Cardiac septum (tissue), 1 donor: Measurements from ENCODE around the gene CARS2. TPM values are rescaled to one million over a fixed set of nuclear protein-coding genes. Genes with fewer than 3 reads are reported as not detected.

ENCODE experiments used
- DNase-seq: peaks from one replicate; pipeline ENCODE4 v3.0.0-alpha.2; 2020; ENCODE audit warnings: low spot score
- intact Hi-C: fragments of 100-400 bp; cut with DNase I; formaldehyde crosslinking; loops from one replicate; pipeline ENCODE4 v1.14.0; 2022
- total RNA-seq: library from RNA; stranded (reverse); fragmentation: NEBNext Ultra II Directional; extraction: Animal tissue kit (Norgen Biotek cat#: 25700); gene quantifications from one replicate; pipeline ENCODE4 v1.2.1, GENCODE V29; 2021
- donor health status: DM: no; HTN: no; CAD: no.

CARS2 gene
- total RNA-seq, 1 donor from 2014 or later: 48.3 TPM

DNA sequence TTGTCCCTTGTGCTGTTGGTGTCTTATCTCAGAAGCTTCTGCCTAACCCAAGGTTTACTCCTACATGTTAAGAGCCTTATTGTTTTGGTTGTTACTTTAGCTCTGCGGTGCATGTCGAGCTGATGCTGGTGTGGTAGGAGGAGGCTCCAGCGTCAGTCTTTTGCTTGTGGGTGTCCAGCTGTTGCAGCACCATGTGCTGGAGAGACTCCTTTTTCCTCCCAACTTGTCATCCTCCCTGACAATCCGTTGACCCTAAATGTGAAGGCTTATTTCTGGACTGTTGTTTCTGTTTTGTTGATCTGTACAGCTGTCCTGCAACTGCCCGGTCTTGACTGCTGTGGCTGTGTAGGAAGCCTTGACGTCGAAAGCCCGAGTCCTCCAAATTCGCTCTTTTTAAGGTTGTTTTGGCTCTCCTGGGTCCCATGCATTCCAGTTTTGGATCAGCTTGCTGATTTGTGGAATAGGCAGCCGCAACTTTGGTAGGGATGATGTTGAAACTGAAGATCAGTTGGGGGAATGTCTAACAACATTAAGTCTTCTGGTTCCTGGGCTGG, 75.3 kb downstream of the CARS2 start:
- intact Hi-C loops: no loop called here
- DNase-seq: no peak

DNA sequence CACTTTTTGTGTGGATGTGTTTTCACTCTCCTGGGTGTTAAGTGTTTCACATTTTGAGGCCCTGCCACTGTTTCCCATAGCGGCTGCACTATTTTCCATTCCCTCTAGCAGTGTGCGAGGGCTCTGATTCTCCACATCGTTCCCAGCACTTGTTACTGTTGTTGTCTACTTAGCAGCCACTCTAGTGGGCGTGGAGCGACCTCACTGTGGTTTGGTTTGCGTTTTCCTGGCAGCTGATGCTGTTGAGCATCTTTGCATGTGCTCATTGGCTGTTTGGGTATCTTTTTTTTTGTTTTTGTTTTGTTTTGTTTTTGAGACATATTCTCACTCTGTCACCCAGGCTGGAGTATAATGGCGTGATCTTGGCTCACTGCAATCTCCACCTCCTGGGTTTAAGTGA, 76.2 kb downstream of the CARS2 start:
- no peak for DNase-seq
- intact Hi-C loops: no loop called here

DNA sequence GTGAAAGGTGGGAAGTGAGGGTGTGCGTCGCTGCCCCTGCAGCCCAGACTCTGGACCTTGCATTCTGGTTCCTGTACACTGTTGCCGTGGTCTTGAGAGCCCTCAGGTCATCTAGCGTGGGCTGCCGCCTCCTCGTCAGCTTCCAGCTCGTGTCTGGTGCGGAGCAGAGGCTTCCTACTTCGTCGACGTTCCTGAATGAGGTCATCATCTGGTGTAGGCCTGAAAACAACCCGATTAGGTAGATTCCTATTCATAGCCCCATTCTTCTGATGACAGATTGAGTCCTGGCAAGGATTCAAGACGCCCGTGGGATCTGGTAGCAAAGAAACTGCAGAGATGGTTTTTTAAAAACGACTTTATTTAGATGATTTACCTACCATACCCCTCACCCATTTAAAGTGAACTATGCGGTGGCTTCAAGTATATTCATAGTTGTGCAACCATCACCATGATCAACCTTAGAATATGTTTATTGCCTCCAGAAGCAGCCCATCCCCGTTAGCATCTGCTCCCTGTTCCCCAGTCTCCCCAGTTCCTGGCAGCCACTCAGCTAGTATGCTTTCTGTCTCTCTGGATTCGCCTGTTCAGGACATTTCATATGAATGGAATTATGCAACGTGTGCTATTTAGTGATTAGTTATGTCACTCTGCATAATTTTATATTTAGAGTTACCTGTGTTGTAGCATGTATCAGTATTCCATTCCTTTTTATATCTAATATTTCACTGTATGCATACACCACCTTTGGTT, 76.8 kb downstream of the CARS2 start:
- DNase-seq: no peak
- intact Hi-C loops: no loop called here

DNA sequence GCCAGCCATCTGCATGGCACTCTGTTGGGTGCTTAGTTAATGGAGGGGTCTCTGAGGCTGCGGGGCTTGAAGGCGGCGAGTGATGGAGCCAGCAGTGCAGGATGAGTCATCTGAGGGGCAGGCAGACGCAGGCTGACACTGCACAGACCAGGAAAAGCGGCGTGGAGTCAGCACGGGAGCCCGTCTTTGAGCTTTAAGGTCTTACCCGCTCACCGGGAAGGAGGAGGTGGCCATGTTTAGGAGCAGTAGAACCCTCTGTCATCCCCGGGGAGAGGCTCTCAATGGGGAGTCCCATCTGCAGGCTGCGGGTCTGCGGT, 77.5 kb downstream of the CARS2 start:
- intact Hi-C loops: no loop called here

DNA sequence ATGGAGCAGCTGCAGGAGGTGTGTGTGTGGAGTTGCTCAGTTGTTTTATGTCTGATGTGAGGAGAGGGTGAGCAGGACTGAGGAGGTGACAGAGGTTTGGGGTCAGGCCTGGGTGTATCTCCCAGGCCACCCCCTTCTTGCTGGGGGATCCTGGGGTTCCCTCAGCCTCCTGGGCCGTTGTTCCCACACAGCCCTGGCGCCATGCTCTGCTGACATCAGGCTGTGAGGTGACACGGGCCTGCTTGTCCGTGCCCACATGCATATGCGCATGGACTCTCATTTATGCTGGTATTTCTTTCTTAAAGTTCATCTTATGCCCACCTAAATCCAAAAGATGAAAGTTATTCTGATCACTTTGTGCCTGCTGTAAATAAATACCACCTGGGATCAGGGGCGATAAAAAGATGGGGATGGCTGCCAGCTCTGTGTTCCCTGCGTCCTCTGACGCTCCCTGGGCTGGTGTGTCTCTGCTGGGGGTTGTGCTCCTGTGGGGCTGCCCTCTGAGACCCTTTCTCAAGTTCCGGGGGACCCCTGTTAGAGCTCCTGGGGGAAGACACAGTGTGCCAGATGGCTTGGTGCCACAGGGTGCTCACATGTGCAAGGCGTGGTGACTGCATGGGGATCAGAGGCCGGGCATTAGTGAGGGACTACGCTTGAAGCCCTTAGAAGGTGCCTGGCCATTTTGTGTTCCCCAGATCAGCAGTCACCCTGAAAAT, 78.0 kb downstream of the CARS2 start:
- no peak for DNase-seq
- intact Hi-C loops: no loop called here

More for the DNA sequence above, 77.5 kb downstream of the CARS2 start:
- no peak for DNase-seq

DNA sequence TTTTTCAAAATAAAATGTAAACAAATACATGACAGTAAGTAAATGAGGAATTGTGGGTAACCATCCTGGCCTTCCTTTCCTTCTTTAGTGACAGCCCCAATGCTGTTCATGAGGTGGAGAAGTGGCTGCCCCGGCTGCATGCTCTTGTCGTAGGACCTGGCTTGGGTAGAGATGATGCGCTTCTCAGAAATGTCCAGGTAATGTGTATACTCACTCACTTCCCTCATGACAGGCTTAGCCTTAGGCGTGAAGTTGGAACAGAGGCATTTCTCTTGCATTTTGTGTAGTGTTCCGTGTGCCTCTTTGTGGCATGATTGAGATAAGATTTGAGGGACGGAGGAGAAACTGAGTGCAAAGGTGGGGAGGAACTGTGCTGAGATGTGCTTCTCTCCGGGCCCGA, 78.6 kb downstream of the CARS2 start:
- intact Hi-C loops: no loop called here
- no peak for DNase-seq

DNA sequence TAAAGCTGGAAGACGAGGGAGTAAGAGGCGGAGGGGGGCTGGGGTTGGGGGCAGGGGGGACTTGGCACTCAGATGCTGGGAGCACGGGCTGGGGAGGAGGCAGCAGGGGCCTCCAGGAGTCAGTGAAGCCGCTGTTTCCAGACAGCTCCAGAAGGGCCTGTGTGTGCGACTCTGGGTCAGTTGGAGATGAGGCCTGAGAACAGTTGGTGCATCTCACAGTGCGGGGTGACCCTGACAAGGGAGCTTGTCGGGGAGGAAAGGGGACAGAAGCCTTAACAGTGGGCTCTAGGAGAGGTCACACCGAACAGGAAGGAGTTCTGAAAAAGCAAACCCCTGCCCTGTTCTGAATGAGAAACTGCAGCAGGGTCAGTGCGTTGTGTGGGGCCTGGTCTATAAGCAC, 79.4 kb downstream of the CARS2 start:
- intact Hi-C loops: no loop called here
- DNase-seq: no peak

DNA sequence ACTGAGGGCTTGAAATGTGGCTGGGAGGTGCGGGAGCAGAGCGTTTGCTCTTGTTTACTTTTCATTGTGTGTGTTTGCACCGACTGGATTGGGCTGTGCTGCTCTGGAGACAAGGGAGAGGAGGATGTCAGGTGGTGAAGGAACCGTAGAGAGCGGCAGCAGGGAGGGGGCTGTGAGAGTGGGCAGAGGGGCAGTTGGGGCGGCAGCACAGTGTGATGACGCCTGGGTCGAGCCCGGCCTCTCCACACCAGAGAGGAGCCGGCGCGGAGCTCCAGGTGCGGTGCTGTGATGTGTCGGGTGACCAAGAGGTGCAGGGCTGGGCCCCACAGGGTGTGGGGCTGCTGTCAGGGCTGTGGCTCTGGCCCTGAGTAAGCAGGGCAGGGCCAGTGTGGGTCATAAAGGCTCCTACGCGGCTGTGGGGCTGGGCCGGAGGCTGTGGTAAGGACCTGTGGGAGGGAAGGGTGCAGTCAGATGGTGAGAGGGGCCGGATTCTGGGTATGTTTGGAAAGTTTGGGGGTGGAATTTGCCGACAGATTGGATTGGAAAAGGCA, 80.1 kb downstream of the CARS2 start:
- intact Hi-C loops: no loop called here
- DNase-seq: no peak

DNA sequence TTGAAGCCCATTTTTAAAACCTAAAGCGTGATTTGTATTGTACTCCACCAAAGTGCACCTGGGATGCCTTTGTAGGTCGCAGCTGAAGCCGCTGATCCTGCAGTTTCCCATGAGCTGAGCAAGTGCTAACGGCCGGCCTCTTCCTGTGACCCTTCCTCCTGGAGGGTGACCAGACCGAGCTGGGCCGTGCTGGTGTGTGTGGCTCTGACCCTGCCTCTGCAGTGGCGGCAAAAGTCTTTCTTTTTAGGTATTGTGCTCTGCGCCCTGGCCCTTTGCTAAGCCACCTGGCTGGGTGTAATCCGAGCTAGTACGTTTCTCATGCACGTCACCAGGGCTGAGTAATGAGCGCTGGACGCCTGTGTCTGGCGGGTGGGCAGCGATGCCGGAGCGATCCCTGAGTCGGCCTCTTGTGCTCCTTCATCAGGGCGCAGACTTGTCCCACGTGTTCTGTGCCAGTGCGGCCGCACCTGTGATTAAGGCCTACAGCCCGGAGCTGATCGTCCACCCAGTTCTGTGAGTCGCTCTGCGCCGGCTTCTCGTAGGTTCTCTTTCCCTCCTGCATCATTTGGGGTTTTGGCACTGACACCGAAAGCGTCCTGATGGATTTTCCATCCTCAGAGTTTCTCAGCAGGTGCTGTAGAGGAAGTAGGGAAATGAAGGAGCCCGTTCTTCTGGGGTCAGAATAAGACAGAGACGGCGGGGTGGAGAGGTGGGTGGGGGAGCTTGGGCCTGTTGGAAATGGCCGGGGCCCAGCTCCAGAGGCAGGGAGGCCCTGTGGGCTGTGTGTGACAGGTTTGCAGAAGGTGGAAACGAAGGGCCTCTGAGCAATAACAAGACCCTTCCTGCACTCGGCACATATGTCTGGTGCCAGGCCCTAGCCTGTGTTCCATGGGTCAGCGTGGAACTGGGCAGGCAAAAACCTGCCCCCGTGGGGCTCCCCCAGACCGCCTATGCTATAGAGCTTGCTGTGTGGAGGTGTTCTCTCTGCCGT, 80.9 kb downstream of the CARS2 start:
- intact Hi-C loops: no loop called here
- no peak for DNase-seq

DNA sequence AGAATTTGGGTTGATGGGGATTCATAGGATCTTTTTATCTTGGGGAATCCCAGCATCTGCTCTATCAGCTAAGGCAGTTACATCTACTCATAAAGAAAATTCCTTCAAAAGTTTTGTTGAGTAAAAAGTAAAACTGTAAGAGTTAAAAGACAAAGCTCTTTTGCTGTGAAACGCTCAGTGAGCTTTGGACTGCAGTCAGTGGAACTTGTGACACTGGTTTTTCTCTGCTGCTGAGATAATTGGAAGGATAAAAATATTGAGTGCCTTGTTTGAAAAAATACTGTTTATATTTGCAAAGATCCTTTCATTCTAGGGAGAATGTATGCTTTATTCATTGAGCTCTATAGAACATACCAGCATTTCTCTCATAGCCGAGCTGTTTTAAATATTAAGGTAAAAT, 85.3 kb downstream of the CARS2 start:
- no peak for DNase-seq
- intact Hi-C loops: no loop called here

DNA sequence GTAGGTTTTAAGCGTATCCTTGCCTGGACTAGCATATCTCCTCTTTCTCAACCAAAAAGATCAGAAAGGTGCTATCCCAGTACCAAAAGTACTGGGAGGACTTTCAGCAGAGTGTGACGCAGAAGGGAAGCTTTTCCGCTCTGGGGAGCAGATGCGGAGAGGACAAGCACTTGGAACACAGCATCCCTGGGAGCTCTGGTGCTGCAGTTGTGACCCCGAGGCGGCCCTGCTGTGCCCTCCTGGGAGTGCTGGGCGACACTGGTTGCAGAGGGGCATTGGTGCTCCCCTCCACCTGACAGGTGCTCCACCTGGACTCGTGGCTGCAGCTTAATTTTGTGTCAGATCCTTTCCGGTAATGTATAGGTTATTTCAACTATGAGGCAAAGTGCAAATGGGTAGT, 87.1 kb downstream of the CARS2 start:
- no peak for DNase-seq
- intact Hi-C loops: no loop called here

DNA sequence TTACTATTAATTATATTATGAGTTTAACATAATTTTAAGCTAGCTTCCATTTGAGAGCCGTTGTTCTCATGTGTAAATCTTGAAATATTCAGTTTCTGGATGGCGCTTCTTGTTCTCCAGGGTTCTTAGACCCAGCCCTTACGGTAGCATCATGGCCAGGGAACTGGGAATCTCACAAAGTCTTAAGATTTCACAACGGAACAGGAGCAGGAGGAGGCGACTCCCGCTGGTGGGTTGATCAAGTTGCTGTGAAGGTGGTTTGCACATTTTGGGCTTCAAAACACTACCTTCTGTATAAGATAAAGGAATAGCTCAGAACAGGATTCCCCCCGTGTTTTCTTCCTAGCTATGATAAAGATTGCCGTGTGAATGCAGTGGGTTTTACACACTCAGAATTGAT, 87.7 kb downstream of the CARS2 start:
- no peak for DNase-seq
- intact Hi-C loops: no loop called here

DNA sequence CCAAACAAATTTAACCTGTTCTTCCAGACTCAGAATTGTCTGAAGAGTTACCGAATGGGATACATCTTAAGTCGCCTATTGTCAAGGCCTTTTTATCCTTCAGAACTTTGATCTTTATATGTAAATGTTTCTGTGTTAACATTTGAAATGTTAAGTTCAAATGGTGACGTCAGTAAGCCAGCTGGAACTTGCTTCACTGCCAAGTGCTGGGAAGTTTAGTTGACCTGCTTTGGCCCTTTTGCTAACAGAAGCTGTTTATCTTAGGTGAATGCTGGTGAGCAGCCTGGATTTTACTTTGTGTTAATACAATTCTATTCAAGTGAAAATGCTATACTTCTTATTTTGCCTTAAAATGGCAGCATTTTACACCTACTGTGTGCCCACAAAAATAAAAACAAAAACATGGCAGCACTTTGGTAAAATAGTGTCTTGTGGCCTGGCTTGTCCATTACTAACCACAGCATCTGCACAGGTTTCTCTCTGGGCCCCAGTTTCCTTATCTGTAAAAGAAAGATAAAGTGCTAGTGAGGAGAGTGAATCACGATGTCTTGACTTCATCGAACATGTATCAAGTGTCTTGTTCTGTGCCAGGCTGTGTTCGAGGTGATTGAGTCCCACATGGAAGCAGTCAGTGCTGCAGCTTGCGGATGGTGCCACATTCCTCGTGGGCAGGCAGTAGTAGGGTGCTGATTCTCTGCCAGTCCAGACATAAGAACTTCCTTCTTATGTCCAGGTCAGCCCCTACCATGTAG, 88.4 kb downstream of the CARS2 start:
- intact Hi-C loops: no loop called here
- no peak for DNase-seq

DNA sequence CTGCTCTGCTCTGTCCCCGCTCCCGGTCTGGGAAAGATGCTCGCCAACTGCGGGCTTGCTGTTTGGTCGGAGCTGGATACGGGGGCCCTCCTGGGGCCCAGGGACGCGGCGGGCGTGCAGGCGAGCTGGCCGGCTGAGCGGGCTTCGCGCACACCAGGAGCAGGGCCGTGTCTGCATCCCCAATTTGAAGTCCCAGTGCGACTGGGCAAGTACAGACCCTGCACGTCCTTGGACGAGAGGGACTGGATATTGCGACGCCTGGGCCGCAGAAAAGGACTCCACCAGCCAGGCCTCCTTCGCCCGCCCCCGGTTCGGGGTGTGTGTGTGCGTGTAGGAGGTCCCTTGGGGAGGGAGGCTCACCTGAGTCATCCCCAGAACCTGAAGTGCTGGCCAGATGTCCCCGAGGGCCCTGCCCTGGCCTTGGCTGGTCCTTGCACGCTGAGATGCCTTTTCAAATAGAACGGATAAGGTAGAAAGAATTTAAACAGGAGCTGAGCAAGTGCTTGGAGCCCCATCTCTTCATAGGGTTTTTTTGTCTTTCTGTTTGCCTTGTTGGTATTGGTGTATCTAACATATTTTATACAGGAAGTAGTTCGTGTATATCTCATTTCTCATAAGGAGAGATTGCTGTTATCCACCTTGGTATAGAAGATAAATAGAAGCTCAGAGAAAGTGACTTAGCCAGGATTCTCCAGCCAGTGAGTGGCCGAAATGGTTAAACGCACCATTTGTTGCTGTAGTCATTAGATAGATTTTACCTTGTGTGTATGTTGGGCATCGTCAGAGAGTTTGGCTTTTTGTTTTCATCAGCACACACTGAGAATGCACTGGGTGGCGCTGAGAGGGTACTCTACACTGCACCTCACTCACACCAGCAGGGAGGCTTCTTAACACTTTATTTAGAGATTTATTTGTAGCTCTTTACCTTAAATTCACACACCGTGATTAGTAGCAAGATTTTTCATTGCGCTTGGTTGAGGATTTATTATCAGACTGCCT, 89.5 kb downstream of the CARS2 start:
- DNase-seq: no peak

DNA sequence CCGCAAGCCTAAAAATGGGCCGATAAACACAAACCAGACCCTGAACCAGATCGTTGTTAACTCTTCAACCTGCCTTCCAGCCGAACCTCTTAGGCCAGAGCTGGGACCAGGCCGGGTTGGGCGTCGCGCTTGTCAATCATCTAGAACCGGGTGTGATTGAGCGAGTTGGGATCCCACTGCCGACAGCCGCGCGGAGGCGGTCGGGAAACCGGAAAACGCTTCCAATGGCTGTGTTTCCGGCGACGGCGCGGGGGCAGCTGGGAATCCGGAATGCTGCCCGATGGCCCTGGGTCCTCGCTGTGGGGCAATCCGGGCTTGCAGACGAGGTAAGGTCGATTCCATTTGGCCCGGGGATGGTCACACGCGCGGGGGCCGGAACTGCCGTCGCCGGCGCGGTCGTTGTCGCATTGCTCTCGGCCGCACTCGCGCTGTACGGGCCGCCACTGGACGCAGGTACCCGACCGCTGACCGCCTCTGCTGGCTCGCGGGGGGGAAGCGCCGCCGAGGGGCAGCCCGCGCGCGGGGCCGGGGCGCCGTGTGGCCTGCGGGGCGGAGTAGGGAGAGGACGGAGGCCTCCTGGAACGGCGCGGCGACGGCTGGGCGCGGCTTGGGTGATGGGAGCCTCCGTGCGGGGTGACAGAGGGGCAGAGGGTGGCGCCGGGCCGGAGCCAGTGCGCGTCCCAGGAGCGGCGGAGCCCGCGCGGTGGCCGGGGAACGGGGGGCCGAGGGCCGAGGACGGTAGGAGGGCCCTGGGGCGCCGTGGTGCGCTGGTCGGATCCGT, 90.4 kb downstream of the CARS2 start, which contains the start of gene NAXD:
Gene NAXD (plus strand): TSS at position 224 of the 781 bp plus-strand sequence. CDS start 57 bp downstream, at position 281.
- peak; percentile 95 for DNase-seq
- intact Hi-C loops: loop anchor here (2.0 kb wide), 1 partner anchor 97 kb away; the partner anchor contains the start of gene ING1

More for the DNA sequence above, 89.5 kb downstream of the CARS2 start:
- intact Hi-C loops: no loop called here

DNA sequence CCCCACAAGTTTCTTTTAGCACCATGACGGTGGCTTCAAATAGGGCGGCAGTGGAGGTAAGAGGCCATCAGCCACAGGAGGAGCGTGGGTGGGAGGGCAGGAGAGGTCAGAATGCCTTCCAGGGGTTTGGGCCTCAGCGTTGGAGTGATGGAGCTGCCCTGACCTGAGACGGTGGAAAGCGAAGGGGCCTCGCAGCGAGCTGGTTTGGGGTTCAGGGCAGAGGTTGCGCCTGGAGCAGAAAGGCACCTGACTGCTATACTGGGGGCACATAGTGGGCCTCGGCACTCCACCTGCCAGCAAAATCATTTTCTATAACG, 91.0 kb downstream of the CARS2 start:
- intact Hi-C loops: loop anchor here (2.0 kb wide), 1 partner anchor 98 kb away; the partner anchor contains the start of gene ING1
- DNase-seq: no peak
